HepG2 (cell line): ENCODE data around the gene CYP19A1. TPM values are rescaled to one million over a fixed set of nuclear protein-coding genes. Genes with fewer than 3 reads are reported as not detected.
A peak's percentile ranks its signal among the peaks of the same experiment; 100 is the strongest.

Source experiments
- ATF7 ChIP-seq, 2 experiments: fragments of 450-650 bp in 1 of 2; sonication (generic) in 1 of 2; formaldehyde crosslinking in 1 of 2; IDR thresholded peaks; 2 replicates each; pipeline versions ENCODE4 v1.4.0 to v1.6.1; 2016 to 2020; ENCODE audit warnings: antibody characterized with exemption in 1 of 2, mild to moderate bottlenecking in 1 of 2, missing genetic modification reagents in 1 of 2
- DRAP1 ChIP-seq: IDR thresholded peaks from 2 replicates; pipeline ENCODE4 v1.6.1; 2016; ENCODE audit warnings: missing genetic modification reagents, missing compliant biosample characterization
- ETV5 ChIP-seq: IDR thresholded peaks from 2 replicates; pipeline ENCODE4 v1.6.1; 2018; ENCODE audit warnings: missing biosample characterization, missing genetic modification reagents, inconsistent platforms, borderline replicate concordance
- FUBP1 ChIP-seq: sonication (generic); formaldehyde crosslinking; IDR thresholded peaks from 2 replicates; pipeline ENCODE4 v1.5.1; 2020; ENCODE audit warnings: missing genetic modification reagents, mild to moderate bottlenecking, borderline replicate concordance
- GATA4 ChIP-seq: sonication (generic); IDR thresholded peaks from 2 replicates; pipeline ENCODE4 v1.6.1; 2016; ENCODE audit warnings: antibody characterized with exemption, low read depth, borderline replicate concordance
- JUNB ChIP-seq: sonication (generic); formaldehyde crosslinking; IDR thresholded peaks from 2 replicates; pipeline ENCODE4 v1.8.0; 2022; ENCODE audit warnings: missing genetic modification reagents, mild to moderate bottlenecking, borderline replicate concordance
- MBD4 ChIP-seq: IDR thresholded peaks from 2 replicates; pipeline ENCODE4 v1.6.1; 2012; ENCODE audit warnings: low read length, inconsistent platforms, borderline replicate concordance
- MEIS1 ChIP-seq: sonication (generic); formaldehyde crosslinking; IDR thresholded peaks from 2 replicates; pipeline ENCODE4 v1.9.0; 2021; ENCODE audit warnings: mild to moderate bottlenecking, missing genetic modification reagents, moderate library complexity, borderline replicate concordance
- PBX2 ChIP-seq: IDR thresholded peaks from 2 replicates; pipeline ENCODE4 v1.6.1; 2016; ENCODE audit warnings: control low read depth
- POGZ ChIP-seq: sonication (generic); formaldehyde crosslinking; IDR thresholded peaks from 2 replicates; pipeline ENCODE4 v1.4.0; 2020; ENCODE audit warnings: mild to moderate bottlenecking, missing genetic modification reagents
- RAD21 ChIP-seq: fragments of 450-650 bp; formaldehyde crosslinking; IDR thresholded peaks from 2 replicates; pipeline ENCODE4 v1.5.0; 2020; ENCODE audit warnings: mild to moderate bottlenecking
- SOX6 ChIP-seq, 2 experiments: fragments of 450-650 bp in 1 of 2; sonication (generic) in 1 of 2; formaldehyde crosslinking in 1 of 2; IDR thresholded peaks; 2 replicates each; pipeline versions ENCODE4 v1.4.0 to v1.6.1; 2017 to 2020; ENCODE audit warnings: antibody characterized with exemption in 1 of 2, mild to moderate bottlenecking in 1 of 2, missing genetic modification reagents in 1 of 2
- TAF1 ChIP-seq: sonication (generic); formaldehyde crosslinking; IDR thresholded peaks from 2 replicates; pipeline ENCODE4 v1.4.0; 2020; ENCODE audit warnings: missing genetic modification reagents
- ZBTB49 ChIP-seq: sonication (generic); formaldehyde crosslinking; IDR thresholded peaks from 2 replicates; pipeline ENCODE4 v1.4.0; 2020; ENCODE audit warnings: missing genetic modification reagents, borderline replicate concordance
- ZNF124 ChIP-seq: sonication (generic); formaldehyde crosslinking; IDR thresholded peaks from 2 replicates; pipeline ENCODE4 v1.4.0; 2020; ENCODE audit warnings: missing genetic modification reagents
- ZNF235 ChIP-seq: sonication (generic); formaldehyde crosslinking; IDR thresholded peaks from 2 replicates; pipeline ENCODE4 v1.8.1; 2023; ENCODE audit warnings: mild to moderate bottlenecking, missing genetic modification reagents, borderline replicate concordance
- ZNF331 ChIP-seq: sonication (generic); formaldehyde crosslinking; IDR thresholded peaks from 2 replicates; pipeline ENCODE4 v1.4.0; 2020; ENCODE audit warnings: missing genetic modification reagents
- ZNF512B ChIP-seq: sonication (generic); formaldehyde crosslinking; IDR thresholded peaks from 2 replicates; pipeline ENCODE4 v1.5.1; 2020; ENCODE audit warnings: missing genetic modification reagents, mild to moderate bottlenecking, borderline replicate concordance
- ZNF546 ChIP-seq: sonication (generic); formaldehyde crosslinking; conservative IDR thresholded peaks from 2 replicates; pipeline ENCODE4 v1.8.1; 2023; ENCODE audit warnings: mild to moderate bottlenecking, missing genetic modification reagents
- ZNF607 ChIP-seq: sonication (generic); formaldehyde crosslinking; IDR thresholded peaks from 2 replicates; pipeline ENCODE4 v1.5.1; 2020; ENCODE audit warnings: missing genetic modification reagents, mild to moderate bottlenecking, borderline replicate concordance
- polyA plus RNA-seq, 8 experiments: library from polyadenylated mRNA; depleted of rRNA in 3 of 8; stranded (reverse) in 7 of 8; unstranded in 1 of 8; fragments of >200 nt; fragmentation: Illumina TruSeq in 4 of 8; extraction: Trizol in 4 of 8; gene quantifications; 2 replicates each; pipeline versions ENCODE4 v1.2.1 to v1.2.3, GENCODE V29; 2011 to 2016; ENCODE audit warnings: low read depth in 4 of 8, missing spikeins in 1 of 8, mixed read lengths in 1 of 8; ENCODE audit not compliant: insufficient read depth in 1 of 8
- total RNA-seq, 5 experiments: library from RNA; depleted of rRNA; stranded (reverse); fragments of >200 nt; fragmentation: Illumina TruSeq; extraction: Trizol; gene quantifications; 2 replicates each; pipeline ENCODE4 v1.2.3, GENCODE V29; 2016; ENCODE audit warnings: low read depth in 1 of 5

Gene CYP19A1
- total and polyA plus RNA-seq, 2 of the 13 experiments (the other 11 are each of a cell fraction or from before 2014, with no cell fraction given): 10.9 to 23.0 TPM

GRCh38 chr15:51380999-51381806 is 42.8 kb upstream of the CYP19A1 start (continued):
- TF ChIP-seq DRAP1 (CRISPR knock-in tag): no peak
- no peak for TF ChIP-seq GATA4
- no peak for TF ChIP-seq FUBP1
- peak; percentile 96 for TF ChIP-seq MEIS1
- no peak for TF ChIP-seq TAF1
- no peak for TF ChIP-seq PBX2
- no peak for TF ChIP-seq ZNF546
- TF ChIP-seq ZBTB49 (CRISPR knock-in tag): no peak
- no peak for TF ChIP-seq ATF7 (IDR thresholded peaks at IDR 0.05)
- TF ChIP-seq ATF7 (CRISPR knock-in tag; IDR thresholded peaks at IDR 0.05): no peak
- peak; percentile 98 for TF ChIP-seq RAD21 (CRISPR knock-in tag)
- 0 out of 2 replicates have a peak, but pooled peaks have one; percentile 27 for TF ChIP-seq ZNF124 (CRISPR knock-in tag)
- no peak for TF ChIP-seq MBD4
- TF ChIP-seq ZNF607 (CRISPR knock-in tag): no peak
- 0 out of 2 replicates have a peak, but pooled peaks have one; percentile 50 for TF ChIP-seq ZNF512B (CRISPR knock-in tag)
- TF ChIP-seq ETV5 (CRISPR knock-in tag): 0 out of 2 replicates have a peak, but pooled peaks have one; percentile 23
- no peak for TF ChIP-seq ZNF235
- no peak for TF ChIP-seq JUNB (CRISPR knock-in tag)
- no peak for TF ChIP-seq POGZ (CRISPR knock-in tag)
- no peak for TF ChIP-seq SOX6 (IDR thresholded peaks at IDR 0.05)
- peak; percentile 23; the same call in 1 of the 2 replicates for TF ChIP-seq SOX6 (CRISPR knock-in tag; IDR thresholded peaks at IDR 0.05)
- no peak for TF ChIP-seq ZNF331 (CRISPR knock-in tag)
